ENCODE measurements around the gene VCAN.

VCAN gene

DNA sequence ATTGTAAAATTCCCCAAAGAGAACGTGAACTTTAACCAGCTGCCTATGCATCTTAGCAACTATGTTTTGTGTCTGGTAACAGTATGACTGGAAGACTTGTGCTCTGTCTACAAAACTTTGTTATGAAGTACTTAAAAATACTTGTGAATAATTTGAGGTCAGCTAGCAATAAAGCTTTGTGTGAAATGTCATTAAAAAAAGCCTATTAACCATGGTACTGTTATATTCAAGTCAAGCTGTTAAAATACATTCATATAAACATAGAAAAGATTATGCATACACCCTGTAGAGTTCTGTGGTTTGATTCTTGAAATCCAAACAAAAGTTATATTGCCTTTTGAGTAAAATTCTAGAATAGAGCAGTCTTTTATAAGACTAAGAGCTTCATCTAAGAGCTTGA, 60.1 kb downstream of the VCAN start:
- no peak for DNase-seq (ENCODE audit: low read depth in 2 of 2)

DNA sequence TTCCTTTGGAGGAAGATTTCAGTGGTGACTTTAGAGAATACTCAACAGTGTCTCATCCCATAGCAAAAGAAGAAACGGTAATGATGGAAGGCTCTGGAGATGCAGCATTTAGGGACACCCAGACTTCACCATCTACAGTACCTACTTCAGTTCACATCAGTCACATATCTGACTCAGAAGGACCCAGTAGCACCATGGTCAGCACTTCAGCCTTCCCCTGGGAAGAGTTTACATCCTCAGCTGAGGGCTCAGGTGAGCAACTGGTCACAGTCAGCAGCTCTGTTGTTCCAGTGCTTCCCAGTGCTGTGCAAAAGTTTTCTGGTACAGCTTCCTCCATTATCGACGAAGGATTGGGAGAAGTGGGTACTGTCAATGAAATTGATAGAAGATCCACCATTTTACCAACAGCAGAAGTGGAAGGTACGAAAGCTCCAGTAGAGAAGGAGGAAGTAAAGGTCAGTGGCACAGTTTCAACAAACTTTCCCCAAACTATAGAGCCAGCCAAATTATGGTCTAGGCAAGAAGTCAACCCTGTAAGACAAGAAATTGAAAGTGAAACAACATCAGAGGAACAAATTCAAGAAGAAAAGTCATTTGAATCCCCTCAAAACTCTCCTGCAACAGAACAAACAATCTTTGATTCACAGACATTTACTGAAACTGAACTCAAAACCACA, 67.4 kb downstream of the VCAN start:
- DNase-seq (ENCODE audit: low read depth in 2 of 2), result no peak

DNA sequence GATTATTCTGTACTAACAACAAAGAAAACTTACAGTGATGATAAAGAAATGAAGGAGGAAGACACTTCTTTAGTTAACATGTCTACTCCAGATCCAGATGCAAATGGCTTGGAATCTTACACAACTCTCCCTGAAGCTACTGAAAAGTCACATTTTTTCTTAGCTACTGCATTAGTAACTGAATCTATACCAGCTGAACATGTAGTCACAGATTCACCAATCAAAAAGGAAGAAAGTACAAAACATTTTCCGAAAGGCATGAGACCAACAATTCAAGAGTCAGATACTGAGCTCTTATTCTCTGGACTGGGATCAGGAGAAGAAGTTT, 67.9 kb downstream of the VCAN start:
- DNase-seq (ENCODE audit: low read depth in 2 of 2), result no peak

DNA sequence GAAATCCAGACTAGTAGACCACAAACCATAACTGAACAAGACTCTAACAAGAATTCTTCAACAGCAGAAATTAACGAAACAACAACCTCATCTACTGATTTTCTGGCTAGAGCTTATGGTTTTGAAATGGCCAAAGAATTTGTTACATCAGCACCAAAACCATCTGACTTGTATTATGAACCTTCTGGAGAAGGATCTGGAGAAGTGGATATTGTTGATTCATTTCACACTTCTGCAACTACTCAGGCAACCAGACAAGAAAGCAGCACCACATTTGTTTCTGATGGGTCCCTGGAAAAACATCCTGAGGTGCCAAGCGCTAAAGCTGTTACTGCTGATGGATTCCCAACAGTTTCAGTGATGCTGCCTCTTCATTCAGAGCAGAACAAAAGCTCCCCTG, 68.6 kb downstream of the VCAN start:
- DNase-seq (ENCODE audit: low read depth in 2 of 2), result no peak

DNA sequence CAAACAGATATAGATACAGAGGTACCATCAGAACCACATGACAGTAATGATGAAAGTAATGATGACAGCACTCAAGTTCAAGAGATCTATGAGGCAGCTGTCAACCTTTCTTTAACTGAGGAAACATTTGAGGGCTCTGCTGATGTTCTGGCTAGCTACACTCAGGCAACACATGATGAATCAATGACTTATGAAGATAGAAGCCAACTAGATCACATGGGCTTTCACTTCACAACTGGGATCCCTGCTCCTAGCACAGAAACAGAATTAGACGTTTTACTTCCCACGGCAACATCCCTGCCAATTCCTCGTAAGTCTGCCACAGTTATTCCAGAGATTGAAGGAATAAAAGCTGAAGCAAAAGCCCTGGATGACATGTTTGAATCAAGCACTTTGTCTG, 69.2 kb downstream of the VCAN start:
- no peak for DNase-seq (ENCODE audit: low read depth in 2 of 2)

DNA sequence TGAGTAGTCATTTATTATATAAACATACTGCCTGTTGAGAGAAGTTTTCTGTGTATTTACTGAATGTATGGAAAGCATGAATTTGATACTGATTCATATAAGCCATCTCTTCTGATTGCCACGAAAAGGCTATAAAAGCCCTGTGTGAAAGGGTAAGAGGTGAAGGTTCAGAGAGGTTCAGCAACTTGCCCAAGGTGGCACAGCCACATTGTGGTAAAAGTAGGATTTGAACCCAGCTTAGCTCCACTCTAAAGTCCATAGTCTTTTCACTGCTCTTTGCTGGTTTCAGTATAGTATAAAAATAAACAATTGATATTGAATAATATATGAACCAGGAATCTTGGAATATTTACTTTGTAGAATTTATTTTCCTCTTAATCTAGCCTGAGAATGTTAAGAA, 71.3 kb downstream of the VCAN start:
- DNase-seq (ENCODE audit: low read depth in 2 of 2), result no peak

DNA sequence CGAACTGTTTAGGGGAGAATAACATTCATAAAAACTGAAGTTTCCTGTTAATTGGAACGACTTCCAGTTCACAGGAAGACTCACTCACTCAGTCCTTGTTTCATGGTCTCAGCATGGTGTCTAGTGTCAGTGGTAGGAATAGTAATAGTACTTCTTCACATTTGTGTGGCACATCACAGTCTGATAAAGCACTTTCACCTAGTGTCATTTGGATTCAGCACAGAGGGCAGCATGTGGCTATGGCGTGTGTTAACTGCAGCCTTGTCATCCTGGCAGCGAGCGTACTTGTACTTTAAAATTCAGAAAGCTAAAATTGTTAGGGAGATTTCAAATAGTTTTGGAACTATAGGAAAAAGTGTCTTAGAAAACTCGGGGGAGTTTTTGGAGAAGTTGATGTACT, 72.4 kb downstream of the VCAN start:
- no peak for DNase-seq (ENCODE audit: low read depth in 2 of 2)

DNA sequence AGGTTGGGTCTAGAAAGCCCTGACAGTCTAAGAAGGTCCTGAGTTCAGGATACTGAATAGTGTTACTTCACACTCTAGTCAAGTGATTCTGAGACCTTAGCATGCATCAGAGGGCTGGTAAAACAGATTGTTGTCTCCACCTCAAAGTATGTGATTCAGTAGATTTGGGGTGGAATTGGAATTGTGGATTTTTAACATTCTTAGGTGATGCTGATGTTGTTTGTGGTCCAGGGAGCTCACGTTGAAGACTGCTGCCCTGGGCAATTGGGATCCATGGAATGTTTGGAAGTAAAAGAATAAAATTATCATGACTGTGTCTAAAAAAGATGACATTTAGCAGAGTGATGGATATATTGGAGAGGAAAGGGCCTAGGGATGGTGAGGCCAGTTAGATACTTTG, 75.6 kb downstream of the VCAN start:
- DNase-seq (ENCODE audit: low read depth in 2 of 2), result no peak

DNA sequence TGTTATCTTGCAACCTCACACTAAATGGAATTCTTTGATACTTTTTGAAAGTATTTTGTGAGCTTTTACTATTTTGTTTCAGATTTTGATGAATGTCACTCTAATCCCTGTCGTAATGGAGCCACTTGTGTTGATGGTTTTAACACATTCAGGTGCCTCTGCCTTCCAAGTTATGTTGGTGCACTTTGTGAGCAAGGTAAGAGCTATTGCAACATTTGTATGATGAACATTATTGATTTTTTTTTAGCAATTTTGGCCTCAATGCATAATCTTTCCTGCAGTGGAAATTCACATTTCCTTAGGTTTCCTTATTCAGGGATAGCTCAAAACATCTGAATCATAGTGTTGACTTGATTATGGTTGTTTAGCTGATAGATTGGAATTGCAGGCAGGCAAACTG, 76.3 kb downstream of the VCAN start:
- DNase-seq (ENCODE audit: low read depth in 2 of 2), result no peak

DNA sequence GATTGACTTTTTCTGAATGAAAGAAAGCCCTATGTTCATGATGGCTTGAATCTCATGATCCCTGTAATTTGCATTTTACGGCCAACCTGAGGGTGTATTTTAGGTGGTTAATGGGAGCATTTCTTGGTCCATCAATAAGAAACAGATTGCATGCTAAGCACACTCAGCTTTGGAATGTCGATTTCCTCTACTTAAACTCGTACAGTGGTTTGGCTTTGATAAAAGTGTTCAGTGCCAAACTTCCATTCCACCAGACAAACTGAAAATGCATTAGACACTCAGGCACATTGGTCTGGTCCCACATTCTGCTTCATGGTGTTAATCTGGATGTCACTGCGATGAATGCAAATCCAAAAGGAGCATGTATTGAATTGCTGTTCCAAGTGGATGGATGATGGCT, 77.0 kb downstream of the VCAN start:
- DNase-seq (ENCODE audit: low read depth in 2 of 2), result no peak

DNA sequence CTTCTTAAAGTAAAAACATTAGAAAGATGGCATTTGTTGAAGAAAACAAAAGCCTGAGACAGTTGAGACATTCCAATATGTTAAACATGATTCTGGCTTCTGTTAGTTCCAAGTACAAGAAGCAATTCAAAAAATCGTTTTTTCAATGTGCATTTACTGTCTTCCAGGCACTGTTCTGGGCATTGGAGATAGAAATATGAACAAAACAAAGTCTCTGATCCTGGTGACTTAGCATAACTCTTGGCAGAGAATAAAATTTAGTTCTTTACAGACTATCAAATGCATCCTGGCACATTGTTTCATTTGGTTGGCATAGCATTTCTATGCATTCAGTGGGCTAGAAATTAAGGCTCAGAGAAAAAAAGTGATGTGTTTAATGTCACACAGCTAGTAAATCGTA, 77.5 kb downstream of the VCAN start:
- DNase-seq (ENCODE audit: low read depth in 2 of 2), result no peak

DNA sequence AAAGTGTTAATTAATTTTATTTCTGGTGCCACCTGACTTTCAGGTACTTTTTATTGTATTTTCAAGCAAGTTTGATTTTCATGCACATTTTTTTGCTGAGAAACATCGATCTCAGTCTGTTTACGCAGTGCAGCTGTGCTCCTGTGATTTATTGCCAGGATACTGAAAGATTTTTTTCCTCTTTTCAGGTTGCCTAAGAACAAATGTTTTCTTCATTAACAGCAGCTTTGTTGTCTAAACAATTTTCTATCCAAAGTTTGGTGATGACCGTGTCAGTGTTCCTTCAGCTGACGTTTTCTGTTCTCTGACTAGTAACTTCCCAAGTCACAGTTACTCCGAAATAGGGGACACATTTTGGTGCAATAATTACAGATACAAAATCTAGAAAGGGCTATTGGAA, 78.1 kb downstream of the VCAN start:
- DNase-seq (ENCODE audit: low read depth in 2 of 2), result no peak

DNA sequence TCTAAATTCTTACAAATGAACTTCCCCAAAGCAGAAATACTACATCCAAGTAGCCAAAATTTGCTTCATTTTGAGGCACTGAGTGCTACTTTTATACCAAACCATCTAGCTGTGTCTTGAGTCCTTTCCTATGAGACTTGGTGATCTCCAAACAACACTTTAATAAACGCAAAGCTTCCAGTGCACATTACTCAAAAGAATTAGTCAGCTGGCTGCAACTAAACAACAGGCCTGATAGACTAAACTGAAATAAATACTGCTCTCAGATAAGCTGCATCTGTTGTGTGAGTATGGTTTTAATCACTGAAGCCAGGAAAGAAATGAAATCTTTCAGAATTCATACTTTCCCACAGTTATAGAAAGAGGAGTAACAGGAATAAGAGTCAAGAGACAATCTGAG, 80.3 kb downstream of the VCAN start:
- no peak for DNase-seq (ENCODE audit: low read depth in 2 of 2)

DNA sequence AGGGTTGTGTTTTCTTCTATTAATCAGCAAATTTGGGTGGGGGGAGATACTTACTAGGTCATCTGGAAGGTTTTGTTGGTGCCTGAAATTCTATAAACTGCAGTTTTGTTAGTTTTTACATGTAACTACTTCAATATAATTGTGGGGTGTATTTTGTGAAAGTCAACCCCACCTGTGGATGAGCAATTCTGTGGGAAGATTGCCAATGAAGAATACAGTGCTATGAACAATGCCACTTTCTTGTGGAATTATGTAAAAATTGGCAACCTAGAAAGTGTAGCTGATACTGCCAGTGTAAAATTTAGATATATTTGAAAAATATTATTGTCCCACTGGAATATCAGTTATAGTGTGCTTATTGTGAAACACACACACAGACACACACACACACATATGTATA, 80.7 kb downstream of the VCAN start:
- DNase-seq (ENCODE audit: low read depth in 2 of 2), result no peak

DNA sequence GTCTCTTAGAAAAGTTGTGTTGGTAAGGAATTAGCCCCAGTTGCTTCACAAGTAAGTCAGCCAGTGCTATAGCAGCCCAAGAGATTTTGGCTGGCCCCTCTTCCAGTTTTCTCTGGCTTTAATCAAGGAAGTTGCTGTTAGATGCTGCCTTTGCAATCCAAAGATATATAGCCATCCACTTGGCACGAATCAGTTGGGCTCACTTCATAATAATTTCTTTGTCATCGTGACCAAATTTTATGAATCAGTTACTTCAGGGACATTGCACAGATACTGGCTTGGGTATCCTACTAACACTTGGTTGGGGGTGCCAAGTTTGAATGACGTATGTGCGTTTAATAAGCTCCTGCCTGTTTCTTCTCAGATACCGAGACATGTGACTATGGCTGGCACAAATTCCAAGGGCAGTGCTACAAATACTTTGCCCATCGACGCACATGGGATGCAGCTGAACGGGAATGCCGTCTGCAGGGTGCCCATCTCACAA, 81.5 kb downstream of the VCAN start:
- DNase-seq (ENCODE audit: low read depth in 2 of 2), result no peak

DNA sequence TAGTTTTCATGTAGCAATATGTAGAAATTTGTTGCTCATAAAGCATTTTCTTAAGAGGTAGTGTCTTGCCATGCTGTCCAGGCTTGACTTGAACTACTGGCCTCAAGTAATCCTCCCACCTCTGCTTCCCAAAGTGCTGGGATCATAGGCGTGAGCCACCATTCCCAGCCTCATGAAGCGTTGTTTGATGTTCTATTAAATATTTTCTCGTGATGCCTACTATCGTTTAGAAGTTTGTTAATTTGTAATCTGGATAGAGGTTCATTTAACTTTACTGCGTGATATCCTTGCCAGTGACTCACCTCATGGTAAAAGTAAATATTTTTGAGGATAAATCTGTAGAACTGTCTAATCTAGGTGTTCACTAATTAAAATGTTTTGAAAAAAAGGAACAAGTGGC, 82.6 kb downstream of the VCAN start:
- no peak for DNase-seq (ENCODE audit: low read depth in 2 of 2)

DNA sequence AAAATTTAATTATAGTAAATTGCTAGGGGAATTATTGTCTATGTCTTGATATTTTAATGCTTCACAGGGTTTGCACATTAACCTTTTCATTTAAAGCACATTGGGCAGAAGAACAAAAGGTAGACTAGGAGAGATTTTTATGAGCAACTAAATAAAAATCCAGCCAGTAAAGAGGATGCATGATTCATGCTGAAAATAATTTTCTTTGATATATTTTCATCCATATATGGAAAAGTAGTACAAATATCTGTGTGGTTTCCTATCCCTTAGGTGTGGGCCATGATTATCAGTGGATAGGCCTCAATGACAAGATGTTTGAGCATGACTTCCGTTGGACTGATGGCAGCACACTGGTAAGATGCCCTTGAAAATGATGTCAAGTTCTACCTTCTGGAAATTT, 83.1 kb downstream of the VCAN start:
- DNase-seq (ENCODE audit: low read depth in 2 of 2), result no peak

DNA sequence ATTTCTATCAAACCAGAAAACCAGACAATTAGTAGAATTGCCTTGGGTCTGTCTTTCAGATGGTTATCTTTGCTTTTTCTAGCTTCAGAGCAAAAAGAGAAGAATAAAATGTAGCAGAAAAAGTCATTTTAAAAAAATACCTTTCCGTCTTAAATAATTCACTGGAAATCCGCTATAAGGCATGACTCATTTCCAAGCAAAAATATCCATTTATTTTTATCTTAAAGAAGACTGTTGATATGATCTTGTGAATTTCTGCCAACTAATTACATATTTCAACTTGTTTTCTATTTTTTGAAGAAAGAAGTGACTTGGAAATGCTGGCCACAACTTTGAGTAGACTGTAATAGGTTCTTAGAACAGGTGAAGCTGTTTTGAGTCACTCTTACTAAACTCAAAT, 83.7 kb downstream of the VCAN start:
- DNase-seq (ENCODE audit: low read depth in 2 of 2), result no peak

DNA sequence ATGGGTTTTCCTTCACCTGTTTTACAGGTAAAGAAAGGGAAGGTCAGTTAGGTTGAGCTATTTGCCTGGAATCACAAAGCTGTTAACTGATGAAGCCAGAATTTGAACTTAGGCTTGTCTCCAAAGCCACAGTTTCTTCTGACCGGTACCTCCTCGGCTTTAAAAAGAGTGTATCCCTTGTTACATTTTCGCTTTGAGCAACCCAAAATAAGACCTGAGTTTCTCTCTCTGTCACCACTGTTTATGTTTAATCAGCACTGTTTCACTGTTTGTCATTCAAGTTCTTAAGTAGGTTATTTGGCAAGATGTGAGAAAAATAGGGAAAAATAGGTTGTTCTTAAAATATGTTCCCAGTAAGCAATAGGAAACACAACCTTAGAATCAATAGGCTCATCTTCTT, 84.6 kb downstream of the VCAN start:
- DNase-seq (ENCODE audit: low read depth in 2 of 2), result no peak

DNA sequence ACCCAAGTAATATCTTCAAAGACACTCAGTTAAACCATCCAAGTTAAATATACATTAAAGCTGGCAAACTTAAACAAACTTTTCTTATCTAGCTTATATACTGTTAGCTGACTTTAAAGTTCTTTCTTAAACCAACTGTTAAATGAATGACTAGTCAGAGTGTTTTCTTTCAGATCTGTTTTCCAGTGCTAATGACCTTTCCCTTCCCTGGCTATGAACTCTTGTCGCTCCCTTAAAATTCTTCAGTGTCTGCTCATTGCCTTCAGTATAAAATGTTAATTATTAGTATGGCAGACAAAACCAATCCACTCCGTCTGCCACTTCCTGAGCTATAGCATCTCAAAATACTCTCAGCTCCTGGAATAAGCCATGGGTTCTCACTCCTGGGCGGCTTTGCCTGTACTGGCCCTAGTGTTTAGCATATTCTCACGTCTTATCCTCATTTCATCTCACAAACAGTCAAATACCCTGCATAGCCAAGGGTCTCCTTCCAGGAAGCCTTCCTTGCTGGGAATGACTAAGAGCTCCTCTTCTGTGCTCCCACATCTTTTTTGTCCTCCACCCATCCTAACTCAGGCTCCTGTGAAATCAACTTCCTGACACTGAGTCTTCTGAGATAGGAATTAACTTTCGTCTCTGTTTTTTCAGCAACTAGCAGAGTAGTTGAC, 87.7 kb downstream of the VCAN start:
- DNase-seq (ENCODE audit: low read depth in 2 of 2), result no peak

DNA sequence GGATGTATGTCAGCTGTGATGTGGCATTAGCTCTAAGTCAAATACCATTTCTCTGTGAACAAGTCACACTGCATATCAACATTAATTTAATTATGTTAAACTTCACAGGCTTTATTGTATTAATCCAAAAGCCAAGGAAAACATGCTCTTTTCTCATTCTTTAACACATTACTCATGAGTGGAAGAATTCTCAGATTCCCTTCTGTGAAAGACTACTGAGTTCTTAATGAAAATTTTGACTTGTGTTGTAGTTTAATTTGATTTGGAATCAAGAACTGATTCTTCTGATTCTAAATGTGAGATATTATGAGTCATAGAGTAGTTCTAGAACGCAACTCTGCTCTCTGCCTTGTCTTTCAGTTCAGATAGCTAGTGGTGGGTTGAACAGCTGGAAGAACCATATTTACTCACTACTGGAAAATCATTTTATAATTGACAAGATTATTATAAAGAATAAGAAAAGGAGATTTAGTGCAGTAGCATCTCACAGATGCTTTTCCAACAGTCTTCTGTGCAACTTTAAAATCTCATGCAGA, 90.6 kb downstream of the VCAN start:
- DNase-seq (ENCODE audit: low read depth in 2 of 2), result no peak

DNA sequence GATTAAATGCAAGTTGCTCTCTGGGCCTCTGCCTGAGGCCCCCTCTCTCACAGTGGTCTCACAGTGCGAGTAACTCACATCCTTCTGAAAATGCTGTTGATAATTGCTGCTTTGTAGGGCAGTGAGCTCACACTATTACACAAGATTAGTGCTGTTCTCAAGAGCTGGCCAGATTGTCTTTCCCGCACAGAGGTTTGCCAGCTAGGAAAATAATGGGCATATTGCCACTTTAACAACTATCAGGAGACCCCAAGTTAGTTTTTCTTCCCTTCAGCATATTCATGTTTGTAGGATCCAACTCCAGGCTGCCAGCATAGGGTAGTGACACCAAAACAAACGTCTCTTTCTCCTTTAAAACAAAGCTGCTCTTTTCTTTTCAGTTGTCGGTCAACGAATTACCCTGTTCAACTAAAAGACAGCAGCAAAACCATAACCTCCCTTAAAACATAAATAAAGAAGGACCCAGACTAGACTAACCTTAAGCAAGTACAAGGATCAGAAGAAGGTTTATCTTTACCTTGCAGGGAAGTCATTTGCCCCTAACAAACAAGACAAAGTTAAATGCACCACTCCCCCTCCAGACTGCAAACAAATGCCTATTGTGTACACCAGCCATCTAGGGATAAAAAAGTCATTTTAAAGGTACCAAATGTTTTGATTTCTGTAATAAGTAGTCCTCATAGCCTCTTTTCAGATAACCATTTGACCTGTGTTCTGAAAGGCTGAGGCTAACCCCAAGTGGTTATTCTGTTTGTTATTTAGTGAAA, 91.4 kb downstream of the VCAN start:
- DNase-seq (ENCODE audit: low read depth in 2 of 2), result no peak

DNA sequence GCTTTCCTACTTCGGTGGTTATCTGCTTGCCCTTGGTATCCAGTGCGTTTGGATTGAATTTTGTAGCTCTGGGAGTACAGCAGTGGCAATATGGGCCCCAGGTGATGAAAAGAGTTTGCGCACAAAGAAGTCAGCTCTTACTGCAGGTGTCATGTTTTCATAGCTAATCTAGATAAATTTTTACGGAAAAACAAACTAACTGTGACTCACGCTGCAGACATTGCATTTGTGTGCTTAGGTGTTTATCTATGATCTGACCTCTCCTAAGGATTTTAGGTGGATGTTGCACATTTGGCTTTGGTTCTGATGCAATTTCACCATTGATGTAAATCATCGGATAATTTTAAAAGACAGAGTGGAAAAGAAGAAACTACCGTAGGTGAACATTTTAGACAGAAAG, 92.1 kb downstream of the VCAN start:
- DNase-seq (ENCODE audit: low read depth in 2 of 2), result no peak
